Sigmoid colon (tissue), 7 donors: ENCODE results near the gene KLF16. TPM values are rescaled to one million over a fixed set of nuclear protein-coding genes. Genes with fewer than 3 reads are reported as not detected.

ENCODE experiments used
- DNase-seq: peaks from one replicate; pipeline ENCODE4 v3.0.0-alpha.2; 2019
- H3K27ac ChIP-seq, 4 donors: fragments of 200-600 bp; sonication (generic); one replicate each; pipeline ENCODE4 v1.5.1; 2016 to 2019; ENCODE audit warnings: mild to moderate bottlenecking in 1 of 4
- H3K27me3 ChIP-seq, 3 donors: fragments of 200-600 bp; sonication (generic); one replicate each; pipeline ENCODE4 v1.5.1; 2019; ENCODE audit warnings: mild to moderate bottlenecking in 1 of 3
- H3K36me3 ChIP-seq, 4 donors: fragments of 200-600 bp; sonication (generic); one replicate each; pipeline ENCODE4 v1.5.1; 2016 to 2019
- H3K4me1 ChIP-seq, 4 donors: fragments of 200-600 bp; sonication (generic); one replicate each; pipeline ENCODE4 v1.5.1; 2017 to 2019
- H3K4me3 ChIP-seq, 4 donors: fragments of 200-600 bp; sonication (generic); one replicate each; pipeline ENCODE4 v1.5.1; 2017 to 2019; ENCODE audit warnings: mild to moderate bottlenecking in 2 of 4, moderate library complexity in 1 of 4
- H3K9me3 ChIP-seq, 4 donors: fragments of 200-600 bp in 3 of 4; sonication (generic) in 3 of 4; one replicate each; pipeline versions ENCODE4 v1.5.1 to v1.6.1; 2013 to 2019
- EP300 ChIP-seq, 4 donors: sonication (generic); formaldehyde crosslinking; IDR thresholded peaks; one replicate each; pipeline ENCODE4 v1.6.1; 2017; ENCODE audit warnings: antibody characterized with exemption in 4 of 4
- POLR2A ChIP-seq, 2 donors: fragments of 450-650 bp; IDR thresholded peaks; one replicate each; pipeline ENCODE4 v1.6.1; 2016; ENCODE audit warnings: antibody characterized with exemption in 2 of 2, mild to moderate bottlenecking in 2 of 2, moderate library complexity in 2 of 2
- POLR2AphosphoS5 ChIP-seq, 4 donors: sonication (generic); formaldehyde crosslinking; IDR thresholded peaks; one replicate each; pipeline ENCODE4 v1.6.1; 2017; ENCODE audit warnings: antibody characterized with exemption in 4 of 4
- WGBS, 2 donors: extraction: QIAGEN DNeasy Blood & Tissue Kit; methylation state at CpG; one replicate each; pipeline ENCODE4 v1.1.7; 2013; 5-methylcytosine and 5-hydroxymethylcytosine counted together
- intact Hi-C: fragments of 100-400 bp; cut with DNase I; formaldehyde crosslinking; loops from one replicate; pipeline ENCODE4 v1.15.1; 2023
- polyA plus RNA-seq, 3 donors: library from polyadenylated mRNA; stranded (reverse); fragments of 200-250 nt; gene quantifications; one replicate each; pipeline ENCODE4 v1.2.3, GENCODE V29; 2013
- total RNA-seq, 4 donors: library from RNA; depleted of rRNA; stranded (reverse); fragments of >200 nt; gene quantifications; one replicate each; pipeline ENCODE4 v1.1.0, GENCODE V29; 2016
- TF ChIP-seq, protein P1 (sequence below), 4 experiments: fragments of 450-650 bp in 3 of 4; fragments of 200-600 bp in 1 of 4; IDR thresholded peaks; one replicate each; pipeline ENCODE4 v1.5.1; 2016 to 2019; ENCODE audit warnings: antibody characterized with exemption in 4 of 4, mild to moderate bottlenecking in 3 of 4, moderate library complexity in 2 of 4
- donor health status: healthy with polysubstance abuse.
- donor health status: Bipolar disorder and iron deficiency.
- donor health status: healthy.

The KLF16 gene
- total and polyA plus RNA-seq, 7 donors = 2.1 to 20.5 (median 8.4) TPM

DNA sequence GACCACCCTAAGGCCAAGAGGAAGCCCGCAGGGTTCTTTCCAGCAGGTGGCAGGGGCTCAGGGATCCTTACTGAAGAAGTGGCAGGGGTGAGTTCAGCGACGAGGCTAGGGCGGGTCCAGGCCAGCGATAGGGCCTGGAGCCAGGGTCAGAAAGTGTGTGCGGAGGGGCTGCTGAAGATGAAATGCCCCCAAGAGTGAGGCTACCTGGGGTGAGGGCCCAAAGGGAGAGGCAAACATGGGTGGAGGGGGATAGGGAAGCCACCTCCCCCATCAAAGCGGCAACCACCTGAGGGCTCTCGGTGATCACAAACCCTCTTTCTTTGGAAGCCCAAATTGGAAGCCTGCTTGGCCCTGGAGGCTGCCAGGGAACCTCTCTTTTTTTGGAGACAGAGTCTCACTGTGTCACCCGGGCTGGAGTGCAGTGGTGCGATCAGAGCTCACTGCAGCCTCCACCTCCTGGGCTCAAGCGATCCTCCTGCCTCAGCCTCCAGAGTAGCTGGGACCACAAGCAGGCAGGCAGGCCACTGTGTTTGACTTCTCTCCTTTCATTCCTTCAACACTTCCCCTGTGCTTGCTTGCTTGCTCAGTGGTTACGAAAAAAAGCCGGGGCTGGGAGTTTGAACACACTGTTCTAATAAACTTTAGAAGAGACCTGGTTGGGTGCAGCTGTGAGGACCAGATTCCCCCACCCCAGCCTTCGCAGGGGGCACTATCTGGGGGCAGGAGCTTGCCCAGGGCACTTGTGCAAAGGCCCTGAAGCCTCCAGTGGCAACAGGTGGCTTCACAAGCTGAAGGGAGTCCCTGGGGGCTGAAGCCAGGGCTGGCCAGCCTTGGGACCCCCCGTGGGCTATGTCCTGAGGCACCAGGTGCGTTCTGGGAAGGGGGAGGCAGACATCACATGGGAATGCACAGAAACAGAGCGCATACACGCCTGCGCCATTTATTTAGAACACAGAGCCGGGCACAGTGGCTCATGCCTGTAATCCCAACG, 49.9 kb downstream of the KLF16 start:
- intact Hi-C loops = no loop called here
- Histone ChIP-seq H3K27ac (peak overlapping the region; percentile 70 to 81 (median 72)), H3K36me3 (peaks cover 27 to 34% (median 33%) of the 10 kb centered on the region in 4 donors)

DNA sequence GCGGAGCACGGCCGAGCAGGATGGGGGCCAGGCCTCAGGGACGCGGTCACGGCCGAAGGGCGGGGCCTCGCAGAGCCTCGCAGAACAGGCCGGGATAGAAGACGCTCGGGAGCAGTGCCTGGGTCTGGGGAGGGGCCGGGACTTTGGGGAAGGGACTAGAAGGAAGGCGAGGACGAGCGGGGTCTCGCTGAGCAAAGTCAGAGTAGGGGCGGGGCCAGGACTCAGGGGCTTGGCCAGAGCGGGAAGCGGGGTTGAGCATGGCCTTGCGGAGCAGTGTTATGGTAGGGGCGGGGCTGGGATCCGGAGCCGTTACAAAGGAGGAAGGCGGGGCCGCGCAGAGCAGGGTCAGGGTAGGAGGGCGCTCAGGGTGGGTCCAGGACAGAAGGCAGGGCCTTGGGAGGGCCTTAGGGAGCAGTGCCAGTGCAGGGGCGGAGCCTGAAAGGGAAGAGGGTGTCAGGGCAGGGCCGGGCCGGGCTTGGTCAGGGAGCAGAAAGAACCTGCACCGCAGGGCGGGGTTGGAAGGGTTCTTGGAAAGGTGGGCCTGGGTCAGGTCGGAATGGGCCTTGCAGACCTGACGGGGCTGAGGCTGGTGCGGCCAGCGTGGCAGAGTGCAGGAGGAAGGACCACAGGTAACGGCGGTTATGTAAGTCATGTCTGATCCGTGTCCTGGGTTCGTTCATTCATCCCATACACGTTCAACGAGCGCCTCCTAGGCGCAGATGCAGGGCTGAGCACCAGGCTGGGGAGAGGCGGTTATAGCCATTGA, 50.8 kb downstream of the KLF16 start:
- Histone ChIP-seq H3K27me3 (no peaks in the 10 kb centered on the region), H3K4me3 (peak overlapping the region; percentile 39 to 57 (median 50)), H3K36me3 (peaks cover 18 to 25% (median 24%) of the 10 kb centered on the region in 4 donors), H3K27ac (peak overlapping the region; percentile 70 to 81 (median 72)), H3K4me1 (peaks cover 0 to 21% (median 17%) of the 10 kb centered on the region in 4 donors), H3K9me3 (no peaks in the 10 kb centered on the region)
- TF ChIP-seq, protein P1, sequence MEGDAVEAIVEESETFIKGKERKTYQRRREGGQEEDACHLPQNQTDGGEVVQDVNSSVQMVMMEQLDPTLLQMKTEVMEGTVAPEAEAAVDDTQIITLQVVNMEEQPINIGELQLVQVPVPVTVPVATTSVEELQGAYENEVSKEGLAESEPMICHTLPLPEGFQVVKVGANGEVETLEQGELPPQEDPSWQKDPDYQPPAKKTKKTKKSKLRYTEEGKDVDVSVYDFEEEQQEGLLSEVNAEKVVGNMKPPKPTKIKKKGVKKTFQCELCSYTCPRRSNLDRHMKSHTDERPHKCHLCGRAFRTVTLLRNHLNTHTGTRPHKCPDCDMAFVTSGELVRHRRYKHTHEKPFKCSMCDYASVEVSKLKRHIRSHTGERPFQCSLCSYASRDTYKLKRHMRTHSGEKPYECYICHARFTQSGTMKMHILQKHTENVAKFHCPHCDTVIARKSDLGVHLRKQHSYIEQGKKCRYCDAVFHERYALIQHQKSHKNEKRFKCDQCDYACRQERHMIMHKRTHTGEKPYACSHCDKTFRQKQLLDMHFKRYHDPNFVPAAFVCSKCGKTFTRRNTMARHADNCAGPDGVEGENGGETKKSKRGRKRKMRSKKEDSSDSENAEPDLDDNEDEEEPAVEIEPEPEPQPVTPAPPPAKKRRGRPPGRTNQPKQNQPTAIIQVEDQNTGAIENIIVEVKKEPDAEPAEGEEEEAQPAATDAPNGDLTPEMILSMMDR (IDR thresholded peaks at IDR 0.05) = peak; percentile 9 to 47 (median 34)
- peak in 1 of 2 donors; percentile 23 for TF ChIP-seq POLR2A (IDR thresholded peaks at IDR 0.05)
- peak in 3 of 4 donors; percentile 34 to 69 (median 58) for TF ChIP-seq POLR2AphosphoS5 (IDR thresholded peaks at IDR 0.05)
- no peak for TF ChIP-seq EP300 (IDR thresholded peaks at IDR 0.05)
- DNase-seq = peak; percentile 96
- WGBS, 2 donors = 0% methylated on average over 47 of the region's 47 CpGs
- intact Hi-C loops = no loop called here

More for the DNA sequence above, 49.9 kb downstream of the KLF16 start:
- Histone ChIP-seq H3K4me1 (peaks cover 0 to 21% (median 17%) of the 10 kb centered on the region in 4 donors), H3K27me3 (no peaks in the 10 kb centered on the region), H3K4me3 (peak overlapping the region; percentile 39 to 57 (median 50)), H3K9me3 (no peaks in the 10 kb centered on the region)
- no peak for DNase-seq
- no peak for TF ChIP-seq POLR2AphosphoS5 (IDR thresholded peaks at IDR 0.05)
- no peak for TF ChIP-seq EP300 (IDR thresholded peaks at IDR 0.05)
- TF ChIP-seq POLR2A (IDR thresholded peaks at IDR 0.05) = no peak
- TF ChIP-seq, protein P1 (IDR thresholded peaks at IDR 0.05) = peak in 1 of 4 experiments; percentile 10
- 60 to 67% methylated on average over 21 of the region's 21 CpGs for WGBS, 2 donors

DNA sequence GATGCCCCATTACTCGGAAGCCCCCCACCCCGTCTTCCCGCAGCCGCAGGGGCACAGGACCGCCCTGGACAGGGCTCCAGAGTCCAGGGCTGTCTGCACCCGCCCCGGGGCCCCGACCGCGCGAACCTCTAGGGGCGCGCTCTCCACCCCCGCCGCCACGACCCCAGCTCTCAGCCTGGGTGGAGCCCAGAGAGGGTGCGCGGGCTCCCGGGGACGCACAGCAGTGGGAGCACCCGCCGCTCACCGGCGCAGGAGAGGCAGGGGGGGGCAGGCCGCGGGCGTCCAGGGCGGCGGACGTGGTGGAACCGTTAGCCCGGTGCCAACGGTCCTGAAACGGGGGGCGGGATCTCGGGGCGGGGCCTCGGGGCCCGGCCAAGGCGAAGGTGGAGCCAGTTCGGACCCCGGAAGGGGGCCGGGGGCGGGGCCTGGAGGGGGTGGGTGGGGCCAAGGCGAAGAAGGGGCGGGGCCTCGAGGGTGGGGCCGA, 51.4 kb downstream of the KLF16 start, which contains the start of gene ATP8B3:
Gene ATP8B3 (minus strand): TSS at position 335 of the 484 bp plus-strand sequence. CDS start 540 bp downstream, outside the sequence.
- Histone ChIP-seq H3K36me3 (peaks cover 14 to 20% (median 18%) of the 10 kb centered on the region in 4 donors), H3K9me3 (no peaks in the 10 kb centered on the region), H3K27me3 (no peaks in the 10 kb centered on the region), H3K27ac (peak within 1 kb of the TSS; percentile 70 to 81 (median 72)), H3K4me3 (peak within 1 kb of the TSS; percentile 39 to 57 (median 50)), H3K4me1 (peaks cover 0 to 21% (median 17%) of the 10 kb centered on the region in 4 donors)
- whole genome bisulfite sequencing, 2 donors = 1 to 2% methylated on average over 48 of the region's 48 CpGs
- intact Hi-C loops = no loop called here
- no peak for DNase-seq
- TF ChIP-seq EP300 (IDR thresholded peaks at IDR 0.05) = no peak
- no peak for TF ChIP-seq POLR2A (IDR thresholded peaks at IDR 0.05)

DNA sequence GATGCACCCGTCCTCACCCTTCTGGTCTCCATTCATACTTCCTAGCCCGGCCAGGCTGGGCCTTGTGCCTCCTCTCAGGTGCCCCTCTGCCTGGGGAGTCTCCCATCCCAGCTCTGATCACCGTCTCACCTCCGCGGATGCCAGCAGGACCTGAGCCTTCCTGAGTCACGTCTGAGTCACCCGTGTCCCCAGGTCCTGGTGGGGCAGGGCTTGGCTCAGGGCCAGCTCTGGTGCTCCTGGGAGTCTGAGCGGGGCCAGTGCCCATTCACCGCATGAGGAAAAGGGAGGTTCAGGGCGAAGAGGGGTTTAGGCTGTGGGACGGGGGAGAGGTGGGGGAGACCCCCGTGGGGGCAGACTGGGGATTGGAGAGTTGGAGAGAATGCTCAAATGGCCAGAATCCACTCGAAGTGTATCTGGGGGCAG, 51.9 kb downstream of the KLF16 start:
- intact Hi-C loops = no loop called here
- Histone ChIP-seq H3K36me3 (peaks cover 9 to 15% (median 13%) of the 10 kb centered on the region in 4 donors), H3K9me3 (no peaks in the 10 kb centered on the region), H3K4me3 (peak overlapping the region in 3 of 4 donors; percentile 49 to 57 (median 50)), H3K27ac (peak overlapping the region; percentile 70 to 81 (median 72)), H3K4me1 (peaks cover 0 to 21% (median 17%) of the 10 kb centered on the region in 4 donors), H3K27me3 (no peaks in the 10 kb centered on the region)
- TF ChIP-seq EP300 (IDR thresholded peaks at IDR 0.05) (no peak), POLR2A (IDR thresholded peaks at IDR 0.05) (no peak), POLR2AphosphoS5 (IDR thresholded peaks at IDR 0.05) (peak in 1 of 4 donors; percentile 27)
- TF ChIP-seq, protein P1 (IDR thresholded peaks at IDR 0.05) = no peak
- peak; percentile 86 for DNase-seq
- 7 to 33% methylated on average over 13 of the region's 13 CpGs for WGBS, 2 donors
